K562 (cell line): ENCODE data around the gene DIP2C. TPM values are rescaled to one million over a fixed set of nuclear protein-coding genes. Genes with fewer than 3 reads are reported as not detected.

Experiments used
- ATAC-seq: fragments of 200-7000 bp; cut with Tn5 transposase; 3 replicates; pipeline ENCODE4 v1.9.1; 2020; ENCODE audit warnings: moderate library complexity
- BruUV-seq: library from RNA; stranded (reverse); fragments of 400-500 nt; replicated peaks from 2 replicates; lab custom pipeline; 2021; lab: Mats Ljungman, UMichigan
- CTCF ChIA-PET: fragments of 300-600 bp; formaldehyde crosslinking; extraction: SDS; loops from one replicate; lab custom pipeline; 2021; ENCODE audit warnings: low intra/inter-chr PET ratio; lab: Yijun Ruan, JAX
- POLR2A ChIA-PET: fragments of 300-600, 350-650 bp; sonication (Branson Sonifier 250); formaldehyde crosslinking; extraction: SDS; loops from one replicate; lab custom pipeline; 2021; ENCODE audit warnings: antibody characterized with exemption, inconsistent platforms; lab: Yijun Ruan, JAX
- DNase-seq, 4 experiments: peaks; one replicate each; pipeline versions ENCODE4 v3.0.0 to v3.0.0-alpha.2; 2011 to 2018; ENCODE audit warnings: low spot score in 3 of 4, mixed read lengths in 3 of 4; ENCODE audit errors: extremely low read depth in 1 of 4
- FAIRE-seq: peaks from 2 replicates; lab custom pipeline; 2011; peaks lifted over from hg19 to GRCh38; lab: Jason Lieb, UNC
- H2AFZ ChIP-seq: 2 replicates; pipeline ENCODE4 v1.6.0; 2011; ENCODE audit warnings: low read depth, low read length, control low read depth, inconsistent platforms
- H3K27ac ChIP-seq: fragments of 200-600 bp; 3 replicates; pipeline ENCODE4 v1.8.0; 2011; ENCODE audit warnings: low read depth, mild to moderate bottlenecking, control low read depth, inconsistent platforms, low read length, moderate library complexity, mixed read lengths; ENCODE audit errors: extremely low read depth
- H3K27me3 ChIP-seq, 2 experiments: fragments of 300-600 bp in 1 of 2; 2 replicates in 1 of 2; 3 replicates in 1 of 2; pipeline versions ENCODE4 v1.6.0 to v1.8.0; 2011; ENCODE audit warnings: inconsistent platforms in 2 of 2, low read length in 2 of 2, mild to moderate bottlenecking in 1 of 2, mixed read lengths in 1 of 2, moderate library complexity in 1 of 2; ENCODE audit not compliant: control insufficient read depth in 2 of 2, insufficient read depth in 2 of 2
- H3K36me3 ChIP-seq: fragments of 300-600 bp; 3 replicates; pipeline ENCODE4 v1.8.0; 2011; ENCODE audit warnings: mild to moderate bottlenecking, low read length, inconsistent platforms; ENCODE audit not compliant: control insufficient read depth, insufficient read depth
- H3K4me1 ChIP-seq, 2 experiments: fragments of 200-600 bp in 1 of 2; replicated peaks in 1 of 2; 2 replicates in 1 of 2; 3 replicates in 1 of 2; pipeline versions ENCODE4 v1.5.1 to v1.8.0; 2011; ENCODE audit warnings: inconsistent platforms in 2 of 2, low read length in 2 of 2, mild to moderate bottlenecking in 1 of 2, mixed read lengths in 1 of 2, moderate library complexity in 1 of 2; ENCODE audit not compliant: control insufficient read depth in 2 of 2, insufficient read depth in 2 of 2
- H3K4me2 ChIP-seq: 2 replicates; pipeline ENCODE4 v1.6.1; 2011; ENCODE audit warnings: low read length, control low read depth, inconsistent platforms, mixed read lengths; ENCODE audit not compliant: insufficient read depth
- H3K4me3 ChIP-seq: fragments of 200-600 bp; sonication (generic), shearing (Covaris generic); 2 replicates; pipeline ENCODE4 v1.5.1; 2016; ENCODE audit warnings: control low read depth, inconsistent platforms
- H3K79me2 ChIP-seq: fragments of 200-600 bp; 3 replicates; pipeline ENCODE4 v1.8.0; 2011; ENCODE audit warnings: low read length, inconsistent platforms; ENCODE audit not compliant: control insufficient read depth, insufficient read depth
- H3K9ac ChIP-seq, 2 experiments: 2 replicates each; pipeline versions ENCODE4 v1.6.0 to v1.6.1; 2011; ENCODE audit warnings: low read depth in 2 of 2, low read length in 2 of 2, control low read depth in 1 of 2, inconsistent platforms in 1 of 2, mild to moderate bottlenecking in 1 of 2, mixed read lengths in 1 of 2; ENCODE audit not compliant: insufficient read depth in 1 of 2
- H3K9me1 ChIP-seq: one replicate; pipeline ENCODE4 v1.6.0; 2011; ENCODE audit warnings: inconsistent platforms, mild to moderate bottlenecking, low read length, moderate library complexity; ENCODE audit not compliant: control insufficient read depth, insufficient read depth
- H3K9me3 ChIP-seq: replicated peaks from 2 replicates; pipeline ENCODE4 v1.5.1; 2011; ENCODE audit warnings: low read depth, low read length, inconsistent platforms; ENCODE audit not compliant: control insufficient read depth, insufficient read depth
- H4K20me1 ChIP-seq: replicated peaks from 2 replicates; pipeline ENCODE4 v1.6.1; 2011; ENCODE audit warnings: low read length, inconsistent platforms, mixed read lengths; ENCODE audit not compliant: control insufficient read depth, insufficient read depth
- ATF2 ChIP-seq: sonication (generic); formaldehyde crosslinking; IDR thresholded peaks from 2 replicates; pipeline ENCODE4 v1.8.1; 2022; ENCODE audit warnings: missing genetic modification reagents
- E2F8 ChIP-seq: fragments of 450-650 bp; IDR thresholded peaks from 2 replicates; pipeline ENCODE4 v1.7.1; 2018; ENCODE audit warnings: mild to moderate bottlenecking, low read depth; ENCODE audit not compliant: partially characterized antibody
- ETS2 ChIP-seq: IDR thresholded peaks from 2 replicates; pipeline ENCODE4 v1.6.1; 2016; ENCODE audit warnings: borderline replicate concordance, missing genetic modification characterization, mild to moderate bottlenecking, moderate library complexity, missing compliant biosample characterization; ENCODE audit not compliant: poor library complexity, severe bottlenecking
- SNIP1 ChIP-seq: fragments of 450-650 bp; IDR thresholded peaks from 2 replicates; pipeline ENCODE4 v1.7.1; 2017; ENCODE audit warnings: low read depth, mild to moderate bottlenecking
- STAG1 ChIP-seq: sonication (generic); formaldehyde crosslinking; IDR thresholded peaks from 2 replicates; pipeline ENCODE4 v1.5.0; 2020; ENCODE audit warnings: missing genetic modification reagents, borderline replicate concordance
- ZBTB1 ChIP-seq: sonication (generic); formaldehyde crosslinking; IDR thresholded peaks from 2 replicates; pipeline ENCODE4 v1.8.1; 2023; ENCODE audit warnings: missing genetic modification reagents, low read depth, mild to moderate bottlenecking, borderline replicate concordance
- ZBTB33 ChIP-seq: sonication (generic); formaldehyde crosslinking; IDR thresholded peaks from 2 replicates; pipeline ENCODE4 v1.8.1; 2023; ENCODE audit warnings: mild to moderate bottlenecking, missing genetic modification reagents
- ZFP36 ChIP-seq: fragments of 150-350 bp; IDR thresholded peaks from 2 replicates; pipeline ENCODE4 v1.6.1; 2018; ENCODE audit warnings: low read length, low read depth; ENCODE audit not compliant: partially characterized antibody
- ZNF133 ChIP-seq: fragments of 250-450 bp; sonication (Bioruptor Pico); IDR thresholded peaks from 2 replicates; pipeline ENCODE4 v1.4.0; 2020; ENCODE audit warnings: mild to moderate bottlenecking
- ZNF280B ChIP-seq: fragments of 250-450 bp; sonication (Bioruptor Pico); IDR thresholded peaks from 2 replicates; pipeline ENCODE4 v1.5.1; 2021; ENCODE audit warnings: mild to moderate bottlenecking
- ZNF507 ChIP-seq: conservative IDR thresholded peaks from 2 replicates; pipeline ENCODE4 v1.6.1; 2017; ENCODE audit warnings: missing genetic modification characterization, missing compliant biosample characterization
- WGBS: fragments of 100-300 bp; shearing (Covaris generic); methylation state at CpG from one replicate; pipeline ENCODE4 v1.1.6; 2016; ENCODE audit warnings: low coverage, mixed read lengths; ENCODE audit not compliant: insufficient coverage; ENCODE audit errors: missing lambda C conversion rate; 5-methylcytosine and 5-hydroxymethylcytosine counted together
- in situ Hi-C: fragments of 300-500 bp; cut with MboI; formaldehyde crosslinking; loops from 4 replicates; pipeline ENCODE4 v1.15.0; 2018; ENCODE audit warnings: inconsistent platforms, mixed read lengths
- intact Hi-C: fragments of 100-400 bp; cut with micrococcal nuclease; formaldehyde crosslinking; loops from 2 replicates; pipeline ENCODE4 v1.14.2; 2022
- polyA plus RNA-seq, 8 experiments: library from polyadenylated mRNA; depleted of rRNA in 4 of 8; stranded (reverse) in 5 of 8; unstranded in 3 of 8; fragments of >200 nt; fragmentation: Nextera tagmentation in 2 of 8; fragmentation: Illumina TruSeq in 1 of 8; extraction: Ambion mirVana in 2 of 8; extraction: Trizol in 1 of 8; gene quantifications; 2 replicates each; pipeline versions ENCODE4 v1.2.1 to v1.2.3, GENCODE V29; 2011 to 2014; ENCODE audit warnings: inconsistent platforms in 1 of 8, missing spikeins in 1 of 8
- total RNA-seq, 7 experiments: library from RNA; depleted of rRNA in 6 of 7; stranded (reverse); fragments of >200 nt in 6 of 7; fragmentation: Illumina TruSeq in 2 of 7; extraction: Trizol in 2 of 7; gene quantifications; 2 replicates each; pipeline versions ENCODE4 v1.2.1 to v1.2.3, GENCODE V29; 2011 to 2021; ENCODE audit warnings: low replicate concordance in 1 of 7

Gene DIP2C
- total and polyA plus RNA-seq, 9 of the 15 experiments (the other 6 are each of a cell fraction or from before 2014, with no cell fraction given) = 0.01 TPM; not detected in 8

GRCh38 chr10:630581-631073, 58.8 kb downstream of the DIP2C start:
- H4K20me1 ChIP-seq = peaks cover 8% of the 10 kb centered on the region
- WGBS = 2% methylated on average over 22 of the region's 23 CpGs
- H3K4me2 ChIP-seq = no peak overlapping the region
- in situ Hi-C loops (no loop called here), intact Hi-C loops (no loop called here)
- H3K4me1 ChIP-seq = peaks cover 0 to 7% of the 10 kb centered on the region in 2 experiments; a peak in 1 of 5 replicates
- CTCF ChIA-PET = no interaction called here
- H3K79me2 ChIP-seq = no peaks in the 10 kb centered on the region
- no peak overlapping the region for H2AFZ ChIP-seq
- no peak for FAIRE-seq
- H3K27me3 ChIP-seq = peaks cover 49 to 86% of the 10 kb centered on the region in 2 experiments
- no peak overlapping the region for H3K4me3 ChIP-seq
- BruUV-seq = no TSS peak
- no peak overlapping the region; a peak in 1 of 4 replicates for H3K9ac ChIP-seq
- no peak for DNase-seq
- no peaks in the 10 kb centered on the region for H3K9me1 ChIP-seq
- no peaks in the 10 kb centered on the region for H3K9me3 ChIP-seq
- H3K36me3 ChIP-seq = no peaks in the 10 kb centered on the region
- POLR2A ChIA-PET = no interaction called here
- H3K27ac ChIP-seq = no peak overlapping the region
- ATAC-seq = no peak
- TF ChIP-seq ZNF133 (no peak), ZBTB33 (no peak), SNIP1 (no peak), ZNF280B (CRISPR knock-in tag) (no peak), E2F8 (no peak), ZNF507 (tag) (no peak), ETS2 (tag) (no peak), STAG1 (CRISPR knock-in tag) (no peak), ATF2 (CRISPR knock-in tag) (no peak), ZBTB1 (no peak), ZFP36 (no peak)
